Stimulated activated CD4-positive, alpha-beta T cell treated with anti-CD3 and anti-CD28 coated beads, Interleukin-4, amount 100 ng/mL, for 48 hours (primary cell): ENCODE results near the gene DEAF1.
"Not testable (repeated sequence)": the region's sequence is repeated elsewhere in the genome, so short reads cannot be mapped to it uniquely, and the experiment has no call there.

Source experiments
- DNase-seq, 2 donors: peaks; one replicate each; pipeline ENCODE4 v3.0.0-alpha.2; 2020; ENCODE audit warnings: low read depth in 2 of 2

The DEAF1 gene

DNA sequence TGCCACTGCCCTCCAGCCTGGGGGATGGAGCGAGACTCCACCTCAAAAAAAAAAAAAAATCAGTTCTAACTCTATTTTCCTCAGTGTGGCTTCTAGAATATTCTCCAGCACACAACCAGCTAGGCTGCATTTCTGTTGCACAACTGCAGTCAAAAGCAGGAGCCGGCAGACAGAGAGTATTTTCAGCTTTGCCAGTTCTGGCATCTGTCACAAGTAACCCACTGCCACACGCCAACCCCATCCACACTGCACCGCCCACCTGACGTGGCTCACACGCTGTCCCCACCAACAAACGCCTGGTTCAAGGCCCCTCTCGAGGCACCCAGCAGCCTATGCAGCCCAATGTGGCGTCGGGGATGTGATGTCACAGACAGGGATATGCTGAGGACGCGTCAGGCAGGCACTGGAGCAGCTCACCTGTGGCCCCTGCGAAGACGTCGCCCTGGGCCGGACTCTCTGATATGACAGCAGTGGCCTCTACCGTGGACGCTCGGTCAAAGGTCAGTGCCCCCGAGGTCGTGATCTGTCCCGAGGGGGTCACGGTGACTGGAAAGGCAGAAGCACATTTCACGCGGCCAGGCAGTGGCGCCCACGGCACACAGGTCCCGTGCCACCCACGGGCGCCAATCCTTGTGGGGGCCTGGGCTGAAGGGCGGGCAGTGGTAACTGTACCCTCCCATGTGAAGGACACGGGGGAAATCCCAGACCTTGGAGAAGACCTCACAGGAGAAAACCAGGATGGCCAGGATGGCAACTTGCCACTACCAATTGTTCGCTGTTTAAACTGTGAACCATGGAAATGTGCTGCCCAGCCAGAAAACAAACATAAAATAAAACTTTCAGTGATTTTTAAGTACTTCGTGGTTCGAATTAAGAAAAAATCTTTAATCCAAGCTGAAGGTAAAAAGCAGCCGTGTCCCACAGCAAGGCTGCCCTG lies 15.5 kb downstream of the DEAF1 start:
- DNase-seq: no peak

DNA sequence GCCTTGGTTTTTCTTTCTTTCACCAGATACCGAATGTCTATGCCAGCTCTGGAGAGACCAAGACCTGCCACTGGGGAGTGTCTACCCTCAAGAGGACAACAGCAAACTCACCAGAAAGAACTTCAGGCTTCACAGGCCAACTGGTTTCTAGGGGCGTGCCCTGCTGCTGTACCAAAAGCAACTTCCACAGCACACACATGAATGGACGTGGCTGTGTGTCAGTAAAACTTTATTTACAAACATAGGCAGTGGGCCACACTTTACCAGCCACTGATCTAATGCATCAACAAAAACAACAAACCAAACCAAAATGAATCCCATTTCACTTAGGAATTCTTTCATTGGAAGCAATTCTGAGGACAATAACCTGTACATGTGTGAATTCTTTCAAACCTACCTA lies 16.7 kb downstream of the DEAF1 start:
- DNase-seq: no peak

DNA sequence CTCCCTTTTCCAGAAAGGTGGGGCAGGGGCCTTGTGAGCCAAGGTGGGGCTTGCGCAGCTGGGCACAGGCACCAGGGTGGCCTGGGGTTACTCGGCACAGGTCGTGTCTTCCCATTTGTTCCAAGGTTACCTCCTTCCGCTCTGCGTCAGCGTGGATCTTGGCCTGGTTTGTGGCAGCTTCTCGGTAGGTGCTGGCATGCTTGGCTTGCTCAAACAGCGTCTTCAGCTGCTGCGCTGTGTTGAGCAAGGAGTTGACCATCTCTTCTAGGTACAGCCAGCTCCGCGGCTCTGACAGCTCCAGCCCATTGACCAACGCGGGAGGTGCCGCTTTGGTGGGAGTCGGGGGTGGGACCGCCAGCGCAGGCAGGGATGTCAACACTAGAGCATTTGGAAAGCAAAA lies 20.6 kb downstream of the DEAF1 start:
- DNase-seq: no peak

DNA sequence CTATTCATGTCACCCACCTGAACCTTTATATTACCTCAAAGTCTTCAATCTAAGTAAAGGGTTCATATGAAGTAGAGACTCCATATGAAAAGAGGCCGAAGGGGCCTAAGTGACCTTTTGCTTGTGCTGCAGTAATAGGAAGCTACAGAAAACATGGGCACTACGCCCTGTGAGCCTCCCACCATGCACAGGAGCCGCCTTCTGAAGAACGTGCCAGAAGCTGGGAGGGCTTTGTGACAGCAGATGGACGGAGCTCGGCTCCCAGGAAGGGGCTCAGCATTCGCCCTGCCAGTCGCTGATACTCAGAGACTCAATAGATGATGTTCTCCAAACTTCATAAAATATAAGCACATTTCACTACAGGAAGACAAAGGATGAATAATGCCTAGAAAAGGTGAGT lies 21.2 kb downstream of the DEAF1 start:
- no peak for DNase-seq

DNA sequence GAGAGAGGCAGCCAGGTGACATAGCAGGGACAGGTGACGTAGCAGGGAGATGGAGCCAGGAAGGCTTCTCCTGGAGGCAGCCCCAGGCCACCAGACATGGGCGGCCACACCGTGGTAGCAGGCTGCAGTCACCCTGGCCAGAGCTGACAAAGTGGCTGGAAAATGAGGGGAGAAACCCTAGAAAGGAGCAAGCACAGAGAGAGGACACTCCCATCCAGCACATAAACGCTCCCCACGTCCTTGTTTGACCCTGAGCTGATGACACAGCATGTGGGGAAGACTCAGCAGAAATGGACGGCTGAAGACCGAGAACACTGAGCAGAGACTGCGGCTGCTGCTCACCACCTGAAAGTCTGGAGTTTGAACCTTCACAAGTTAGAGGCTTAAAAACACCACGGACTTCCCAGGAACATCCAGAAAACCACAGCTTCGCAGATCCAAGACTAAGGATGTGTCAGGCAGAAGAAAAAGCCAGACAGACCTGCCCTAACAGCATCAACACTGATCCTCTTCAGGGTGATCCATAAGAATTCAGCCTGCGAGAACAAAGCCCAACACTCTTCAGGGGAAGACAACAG lies 29.2 kb downstream of the DEAF1 start:
- DNase-seq: no peak

DNA sequence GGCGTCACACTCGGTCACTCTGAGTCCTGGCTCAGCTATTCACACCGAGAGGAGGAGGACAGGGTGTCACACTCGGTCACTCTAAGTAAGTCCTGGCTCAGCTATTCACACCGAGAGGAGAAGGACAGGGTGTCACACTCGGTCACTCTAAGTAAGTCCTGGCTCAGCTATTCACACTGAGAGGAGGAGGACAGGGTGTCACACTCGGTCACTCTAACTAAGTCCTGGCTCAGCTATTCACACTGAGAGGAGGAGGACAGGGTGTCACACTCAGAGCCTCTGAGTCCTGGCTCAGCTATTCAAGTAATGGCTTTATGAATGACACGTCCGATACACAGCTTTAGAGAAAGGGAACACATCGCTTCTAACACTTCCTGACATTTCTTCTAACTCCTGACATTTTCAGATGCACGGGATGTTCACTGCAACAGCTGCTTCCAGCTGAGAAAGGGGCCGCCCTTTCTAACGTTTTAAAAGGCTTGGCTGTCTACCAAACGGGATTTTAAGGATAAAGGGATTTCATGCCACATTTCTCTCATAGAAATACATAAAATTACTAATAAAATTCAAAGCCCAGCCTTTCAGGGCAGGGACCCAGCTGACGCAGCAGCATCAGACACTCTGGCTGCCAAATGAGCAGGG lies 29.8 kb downstream of the DEAF1 start:
- DNase-seq: no peak

DNA sequence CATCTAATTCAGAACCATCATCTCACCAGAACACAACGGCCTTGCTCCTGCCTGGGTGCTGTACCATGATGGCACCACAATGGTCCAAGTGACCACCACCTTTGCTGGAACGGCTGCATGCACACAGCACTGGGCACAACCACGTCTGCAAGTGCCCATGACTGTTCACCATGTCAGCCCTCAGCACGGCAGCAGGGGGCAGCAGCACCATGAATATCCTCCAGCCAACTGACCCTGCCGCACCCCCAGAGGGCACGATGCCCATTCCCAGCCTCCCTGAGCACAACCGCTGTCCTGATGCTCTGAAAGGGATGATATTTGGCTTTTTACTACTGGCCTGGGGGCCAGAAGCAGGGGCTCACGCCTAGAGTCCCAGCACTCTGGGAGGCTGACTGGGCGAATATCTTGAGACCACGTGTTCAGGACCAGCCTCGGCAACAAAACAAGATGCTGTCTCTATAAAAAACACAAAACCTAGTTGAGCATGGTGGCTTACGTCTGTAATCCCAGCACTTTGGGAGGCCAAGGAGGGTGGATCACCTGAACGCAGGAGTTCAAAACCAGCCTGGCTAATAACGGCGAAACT lies 32.2 kb downstream of the DEAF1 start:
- peak; percentile 27 to 34 for DNase-seq

DNA sequence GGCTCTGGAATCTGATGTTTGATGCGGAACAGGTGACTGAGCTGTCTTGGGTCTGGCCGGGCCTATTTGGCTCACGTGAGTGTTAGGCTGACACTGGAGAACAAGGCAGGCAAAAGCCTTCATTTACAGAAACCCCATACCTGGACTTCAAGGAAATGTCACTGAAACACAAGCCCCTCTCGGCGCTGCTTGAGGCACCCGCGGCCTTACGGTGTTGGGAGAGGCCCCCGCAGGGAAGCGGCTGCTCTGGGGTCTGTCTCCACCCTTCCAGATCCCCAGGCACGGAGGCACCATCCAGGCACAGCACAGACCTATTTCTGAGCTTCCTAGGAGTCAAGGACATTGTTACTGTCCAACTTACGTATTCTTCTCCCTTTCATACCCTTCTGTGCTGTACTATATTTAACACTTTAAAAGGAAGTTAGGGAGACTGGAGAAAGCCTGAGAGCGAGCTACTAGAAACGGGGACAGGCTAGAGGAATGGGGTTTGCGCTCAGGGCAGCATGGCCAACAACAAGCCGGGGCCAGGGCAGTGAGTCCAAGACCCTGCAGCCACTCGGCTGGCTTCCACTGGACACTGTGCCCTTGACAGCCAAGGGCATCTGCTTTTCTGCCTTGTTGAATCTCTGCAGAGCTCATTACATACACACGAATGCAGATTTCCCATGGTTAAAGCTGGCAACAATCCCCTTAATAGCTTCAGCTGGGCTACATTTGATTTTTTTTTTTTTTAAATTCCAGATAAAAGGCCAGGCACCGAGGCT lies 34.2 kb downstream of the DEAF1 start:
- no peak for DNase-seq

DNA sequence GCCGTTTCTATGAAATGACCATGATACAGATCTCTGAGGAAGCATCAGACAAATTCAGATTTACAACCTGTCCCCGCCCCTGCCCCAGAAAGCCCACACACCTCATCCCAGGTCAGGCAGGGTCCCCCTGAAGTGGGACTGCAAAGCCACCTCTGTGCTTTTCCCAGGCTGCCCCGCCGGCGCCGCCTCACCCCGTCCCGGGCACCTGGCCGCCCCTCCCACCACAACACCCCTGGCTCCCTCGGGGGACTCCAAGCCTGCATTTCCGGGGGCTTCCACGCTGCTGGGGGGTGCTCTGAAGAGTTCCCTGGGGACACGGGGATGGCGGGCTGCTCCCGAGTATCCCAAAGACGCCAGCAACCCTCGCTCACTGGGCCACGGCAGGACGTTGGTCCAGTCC lies 34.7 kb downstream of the DEAF1 start:
- no peak for DNase-seq

DNA sequence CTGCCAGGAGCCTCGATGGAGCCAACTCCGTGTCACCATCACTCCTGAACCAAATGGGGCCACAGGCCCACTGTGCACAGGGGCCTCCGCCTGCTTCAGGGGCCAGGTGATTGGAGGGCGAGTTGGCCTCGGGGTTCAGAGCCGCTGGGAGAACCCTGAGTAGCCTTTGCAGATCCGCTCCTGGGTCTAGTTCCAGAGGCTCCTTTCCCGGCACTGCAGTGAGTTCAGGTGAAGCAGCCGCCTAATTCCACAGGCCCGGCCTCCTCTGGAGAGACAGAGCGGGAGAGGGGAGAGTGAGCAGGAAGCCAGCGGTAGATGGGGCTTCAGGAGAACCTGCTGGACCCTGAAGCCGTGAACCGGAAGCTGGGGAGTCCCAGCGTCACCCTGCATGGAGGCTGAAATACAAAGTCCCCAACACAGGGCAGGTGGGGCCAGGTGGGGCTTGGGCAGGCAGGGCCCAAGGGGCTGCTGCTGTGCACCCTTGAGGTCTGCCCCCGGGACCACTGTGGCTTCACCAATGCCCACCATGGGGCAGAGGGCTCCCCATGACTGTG lies 35.4 kb downstream of the DEAF1 start:
- no peak for DNase-seq

DNA sequence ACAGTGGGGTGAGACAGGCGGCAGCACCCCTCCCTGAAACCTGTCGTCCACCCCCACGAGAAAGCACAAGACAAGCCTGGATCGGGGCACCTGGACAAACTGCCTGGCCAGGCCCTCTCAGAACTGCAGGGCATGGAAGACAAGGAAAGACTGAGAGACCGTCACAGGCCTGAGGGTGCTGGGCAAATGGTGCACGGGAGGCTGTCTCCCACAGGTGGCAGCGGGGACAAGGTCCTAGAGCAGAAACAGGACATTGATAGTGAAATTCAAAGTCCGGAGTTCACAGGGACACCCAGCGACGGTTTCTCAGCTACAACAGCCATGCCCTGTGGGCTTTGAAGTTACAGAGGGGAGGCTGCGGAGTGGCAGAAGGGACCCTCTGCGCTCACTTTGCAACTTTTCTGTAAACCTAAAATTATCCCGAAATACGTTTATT lies 37.3 kb downstream of the DEAF1 start:
- no peak for DNase-seq

DNA sequence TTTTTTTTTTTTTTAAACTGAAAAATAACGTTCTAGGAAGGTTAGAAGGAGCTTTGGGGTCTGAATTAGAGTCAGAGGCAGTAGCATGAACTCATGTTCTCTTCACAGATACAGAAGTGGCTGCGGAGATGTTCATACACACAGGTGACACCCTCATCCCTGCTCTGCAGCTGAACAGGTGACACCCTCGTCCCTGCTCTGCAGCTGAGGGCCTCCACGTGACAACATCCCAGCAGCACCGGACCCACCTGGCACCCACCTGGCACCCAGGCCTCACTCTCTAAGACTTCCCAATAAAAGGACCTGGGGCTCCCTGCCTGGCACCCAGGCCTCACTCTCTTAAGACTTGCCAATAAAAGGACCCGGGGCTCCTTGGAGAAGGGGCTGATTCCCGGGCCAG lies 38.2 kb downstream of the DEAF1 start:
- DNase-seq: no peak

DNA sequence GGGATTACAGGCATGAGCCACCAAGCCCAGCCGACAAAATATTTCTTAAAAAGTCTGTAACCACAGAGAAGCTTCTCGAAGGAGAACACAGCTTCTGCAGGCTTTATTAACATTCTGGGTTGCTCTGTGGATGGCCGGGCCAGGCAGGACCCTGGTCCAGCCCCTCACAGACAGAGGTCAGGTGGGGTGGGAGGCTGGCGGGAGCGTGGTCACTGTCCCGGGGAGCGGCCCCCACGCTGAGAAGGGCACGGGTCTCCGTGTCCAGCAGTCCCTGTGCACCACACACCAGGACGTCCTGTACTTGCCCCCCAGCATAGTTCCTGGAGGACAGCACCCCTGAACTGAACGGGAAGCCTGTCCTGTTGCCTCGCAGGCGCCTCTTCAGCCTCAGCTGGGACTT lies 38.6 kb downstream of the DEAF1 start:
- no peak for DNase-seq

DNA sequence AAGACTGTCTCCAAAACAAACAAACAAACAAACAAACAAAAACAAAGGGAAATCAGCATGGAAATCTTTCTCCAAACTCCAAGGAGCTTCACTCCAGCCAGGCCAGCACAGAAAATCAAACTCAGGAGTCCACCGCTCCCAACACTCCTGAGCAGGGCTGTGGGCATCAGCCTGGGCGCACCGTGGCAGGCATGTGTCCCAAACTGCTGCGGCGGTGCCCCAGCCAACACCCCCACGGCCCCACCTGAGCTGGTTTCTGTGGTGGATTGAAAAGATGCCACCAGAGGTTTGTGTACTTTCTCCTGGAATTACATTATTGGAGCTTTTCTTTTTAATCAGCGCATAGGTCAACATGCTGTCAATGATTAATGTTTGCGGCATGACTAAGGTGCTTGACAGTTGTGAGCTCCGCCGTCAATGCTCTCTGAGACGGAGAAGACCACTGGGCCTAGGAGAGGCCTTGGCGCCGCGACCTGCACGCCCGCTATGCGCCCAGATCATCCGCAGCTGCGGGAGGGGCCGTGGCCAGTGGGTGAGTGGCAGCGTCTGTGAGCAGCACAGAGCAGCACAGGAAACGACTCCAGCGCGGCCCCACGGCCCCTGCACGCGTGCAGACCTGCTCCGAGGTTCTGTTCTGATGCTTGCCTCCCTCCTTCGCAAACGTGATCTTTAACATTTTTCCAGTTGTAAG lies 39.8 kb downstream of the DEAF1 start:
- DNase-seq: no peak

DNA sequence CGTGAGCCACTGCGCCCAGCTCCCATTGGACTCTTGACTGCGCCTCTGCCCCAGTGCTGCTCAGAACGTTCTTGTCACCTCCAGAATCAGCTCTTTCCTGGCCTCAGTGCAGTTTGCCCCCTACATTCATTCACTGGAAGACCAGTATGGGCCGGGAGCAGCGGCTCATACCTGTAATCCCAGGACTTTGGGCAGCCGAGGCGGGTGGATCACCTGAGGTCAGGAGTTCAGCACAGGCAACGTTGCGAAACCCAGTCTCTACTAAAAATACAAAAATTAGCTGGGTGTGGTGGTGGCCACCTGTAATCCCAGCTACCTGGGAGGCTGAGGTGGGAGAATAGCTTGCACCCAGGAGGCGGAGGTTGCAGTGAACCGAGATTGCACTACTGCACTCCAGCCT lies 40.6 kb downstream of the DEAF1 start:
- DNase-seq: not testable (repeated sequence)

DNA sequence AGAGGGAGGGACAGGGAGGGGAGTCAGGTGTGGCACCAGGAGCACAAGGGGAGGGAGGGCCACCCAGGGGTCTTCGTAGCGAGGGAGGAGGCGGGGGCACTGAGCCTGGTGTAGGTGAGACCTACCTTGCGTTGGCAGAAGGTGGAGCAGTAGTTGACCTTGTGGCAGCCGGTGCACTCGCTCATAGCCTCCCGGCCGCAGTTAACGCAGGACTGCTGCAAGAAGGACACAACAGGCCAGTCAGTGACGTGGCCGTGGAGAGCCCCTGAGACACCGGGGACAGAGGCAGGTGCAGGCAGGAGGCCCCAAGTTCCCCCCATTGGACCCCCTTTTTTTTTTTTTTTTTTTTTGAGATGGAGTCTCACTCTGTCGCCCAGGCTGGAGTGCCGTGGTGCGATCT lies 41.2 kb downstream of the DEAF1 start:
- no peak for DNase-seq

DNA sequence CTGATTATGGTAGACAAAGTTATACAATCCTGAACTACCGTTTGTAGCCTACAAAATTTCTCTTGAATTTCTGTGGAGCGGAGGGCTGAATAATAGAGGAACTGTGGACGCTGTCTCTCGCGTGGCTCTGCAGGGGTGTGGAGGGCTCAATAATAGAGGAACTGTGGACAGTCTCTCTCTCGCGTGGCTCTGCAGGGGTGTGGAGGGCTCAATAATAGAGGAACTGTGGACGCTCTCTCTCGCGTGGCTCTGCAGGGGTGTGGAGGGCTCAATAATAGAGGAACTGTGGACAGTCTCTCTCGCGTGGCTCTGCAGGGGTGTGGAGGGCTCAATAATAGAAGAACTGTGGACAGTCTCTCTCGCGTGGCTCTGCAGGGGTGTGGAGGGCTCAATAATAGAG lies 41.9 kb downstream of the DEAF1 start:
- not testable (repeated sequence) for DNase-seq

DNA sequence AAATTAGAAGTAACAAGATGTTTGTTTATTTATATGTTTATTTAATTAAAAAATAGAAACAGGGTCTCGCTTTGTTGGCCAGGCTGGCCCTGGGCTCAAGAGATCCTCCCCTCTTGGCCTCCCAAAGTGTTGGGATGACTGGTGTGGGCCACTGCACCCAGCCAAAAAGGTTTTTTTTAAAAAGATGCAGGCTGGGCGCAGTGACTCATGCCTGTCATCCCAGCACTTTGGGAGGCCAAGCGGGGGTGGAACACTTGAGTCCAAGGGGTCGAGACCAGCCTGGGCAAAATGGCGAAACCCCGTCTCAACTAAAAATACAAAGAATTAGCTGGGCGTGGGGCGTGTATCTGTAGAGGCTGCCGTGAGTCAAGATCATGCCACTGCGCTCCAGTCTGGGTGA lies 44.5 kb downstream of the DEAF1 start:
- DNase-seq: no peak

DNA sequence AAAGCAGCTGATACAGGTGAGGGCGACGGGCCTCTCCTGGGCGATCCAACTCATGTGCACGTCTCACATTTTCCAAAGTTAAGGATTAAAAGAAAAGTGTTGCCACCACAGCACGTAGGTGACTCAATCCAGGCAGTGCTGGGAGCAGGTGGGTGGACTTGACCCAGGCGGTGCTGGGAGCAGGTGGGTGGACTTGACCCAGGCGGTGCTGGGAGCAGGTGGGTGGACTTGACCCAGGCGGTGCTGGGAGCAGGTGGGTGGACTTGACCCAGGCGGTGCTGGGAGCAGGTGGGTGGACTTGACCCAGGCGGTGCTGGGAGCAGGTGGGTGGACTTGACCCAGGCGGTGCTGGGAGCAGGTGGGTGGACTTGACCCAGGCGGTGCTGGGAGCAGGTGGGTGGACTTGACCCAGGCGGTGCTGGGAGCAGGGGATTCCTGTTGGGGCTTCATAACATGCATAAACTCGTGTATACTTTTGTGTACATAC lies 47.3 kb downstream of the DEAF1 start:
- not testable (repeated sequence) for DNase-seq

DNA sequence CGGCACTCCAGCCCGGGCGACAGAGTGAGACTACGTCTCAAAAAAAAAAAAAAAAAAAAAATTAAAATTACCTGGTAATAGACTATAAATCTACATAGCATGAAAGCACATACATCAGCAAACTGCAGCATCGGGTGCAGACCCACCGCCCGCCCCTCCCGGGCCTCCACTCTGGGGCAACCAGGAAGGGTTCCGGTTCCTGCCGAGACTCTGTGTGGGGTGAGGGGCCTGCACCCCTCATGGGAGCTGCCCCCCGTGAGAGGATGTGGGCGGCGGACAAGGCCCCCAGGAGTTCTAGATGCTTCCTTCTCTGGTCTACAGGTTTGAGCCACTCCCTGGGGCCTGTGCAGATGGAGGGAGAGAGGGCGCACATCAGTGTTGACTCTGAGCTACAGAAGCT lies 48.8 kb downstream of the DEAF1 start:
- DNase-seq: no peak

DNA sequence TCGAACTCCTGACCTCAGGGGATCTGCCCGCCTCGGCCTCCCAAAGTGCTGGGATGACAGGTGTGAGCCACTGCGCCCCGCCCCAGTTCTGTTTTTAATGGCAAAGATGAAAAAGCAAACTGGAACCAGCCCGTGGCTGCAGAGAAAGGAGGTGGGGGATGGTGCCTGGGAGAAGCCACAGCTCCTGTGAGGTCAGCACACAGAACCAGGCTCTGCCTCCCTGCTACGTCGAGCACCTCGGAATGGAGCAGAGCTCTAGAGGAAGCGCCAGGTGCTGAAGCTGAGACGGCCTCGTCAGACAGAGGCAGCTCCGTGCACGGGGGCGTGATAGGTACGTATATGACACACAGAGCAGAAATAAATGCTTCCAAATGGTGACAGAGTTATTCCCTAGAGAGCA lies 49.5 kb downstream of the DEAF1 start:
- DNase-seq: no peak
